Measurements from ENCODE around the gene CACNA1G. TPM values are rescaled to one million over a fixed set of nuclear protein-coding genes. Genes with fewer than 3 reads are reported as not detected.

Gene CACNA1G
- total and polyA plus RNA-seq, 9 of the 15 experiments (the other 6 are each of a cell fraction or from before 2014, with no cell fraction given), result 0.01 TPM; not detected in 8

- intact Hi-C loops (cut with micrococcal nuclease) (no loop called here), in situ Hi-C loops (cut with MboI) (no loop called here)
- Histone ChIP-seq H3K27me3 (ENCODE audit: control insufficient read depth in 2 of 2, insufficient read depth in 2 of 2, low read length in 2 of 2) (peaks cover 8 to 68% of the 10 kb centered on the region in 2 experiments; a peak in 4 of 5 replicates), H3K9me3 (replicated peaks; ENCODE audit: control insufficient read depth, insufficient read depth, low read depth, low read length) (no peaks in the 10 kb centered on the region), H4K20me1 (replicated peaks; ENCODE audit: control insufficient read depth, insufficient read depth, low read length) (peaks cover 11% of the 10 kb centered on the region; the same call in 1 of the 2 replicates), H3K9me1 (ENCODE audit: control insufficient read depth, insufficient read depth, low read length) (no peaks in the 10 kb centered on the region), H3K79me2 (ENCODE audit: control insufficient read depth, insufficient read depth, low read length) (no peaks in the 10 kb centered on the region), H2AFZ (ENCODE audit: low read depth, low read length) (no peak overlapping the region), H3K4me3 (no peak overlapping the region), H3K4me1 (replicated peaks in 1 of 2; ENCODE audit: control insufficient read depth in 2 of 2, insufficient read depth in 2 of 2, low read length in 2 of 2) (peaks cover 0 to 12% of the 10 kb centered on the region in 2 experiments; a peak in 1 of 5 replicates), H3K27ac (ENCODE audit: extremely low read depth, low read depth, low read length) (no peak overlapping the region), H3K4me2 (ENCODE audit: insufficient read depth, low read length) (no peak overlapping the region), H3K36me3 (ENCODE audit: control insufficient read depth, insufficient read depth, low read length) (no peaks in the 10 kb centered on the region), H3K9ac (ENCODE audit: insufficient read depth in 1 of 2, low read depth in 2 of 2, low read length in 2 of 2) (no peak overlapping the region)
- 35% methylated on average over 10 of the region's 12 CpGs for WGBS (ENCODE audit: insufficient coverage, low coverage, missing lambda C conversion rate)
- DNase-seq (ENCODE audit: extremely low read depth in 1 of 4, low spot score in 3 of 4) (no peak), FAIRE-seq (no peak), ATAC-seq (no peak)
- no TSS peak for BruUV-seq (replicated peaks)
- ChIA-PET CTCF (ENCODE audit: low intra/inter-chr PET ratio) (no interaction called here), POLR2A (interaction anchor here (0.5 to 1.9 kb wide), 3 partner anchors 8 to 158 kb away, joined by 3 to 6 read pairs (median 3); no protein-coding TSS in a partner anchor)
- TF ChIP-seq ETS2 (tag; IDR thresholded peaks at IDR 0.05; ENCODE audit: borderline replicate concordance, poor library complexity, severe bottlenecking) (no peak), IRF1 (CRISPR knock-in tag; IDR thresholded peaks at IDR 0.05; ENCODE audit: borderline replicate concordance) (no peak), POLR2B (IDR thresholded peaks at IDR 0.05; ENCODE audit: low read depth, partially characterized antibody) (no peak), TEAD1 (CRISPR knock-in tag; IDR thresholded peaks at IDR 0.05) (no peak), TSHZ1 (CRISPR knock-in tag; IDR thresholded peaks at IDR 0.05) (no peak), GTF2B (IDR thresholded peaks at IDR 0.05; ENCODE audit: extremely low read depth, insufficient read length) (no peak), CGGBP1 (CRISPR knock-in tag; IDR thresholded peaks at IDR 0.05) (no peak), TAF9B (IDR thresholded peaks at IDR 0.05; ENCODE audit: partially characterized antibody) (no peak), OTX1 (CRISPR knock-in tag; IDR thresholded peaks at IDR 0.05) (no peak), ZNF830 (CRISPR knock-in tag; IDR thresholded peaks at IDR 0.05) (no peak), NCOA2 (IDR thresholded peaks at IDR 0.05; ENCODE audit: partially characterized antibody in 2 of 2) (no peak), ZBTB34 (CRISPR knock-in tag; IDR thresholded peaks at IDR 0.05) (no peak), BRF1 (IDR thresholded peaks at IDR 0.05; ENCODE audit: borderline replicate concordance, extremely low read depth, insufficient read length) (no peak)
Observed at GRCh38 chr17:50568659-50569058, 8.1 kb downstream of the CACNA1G start.
